GM23248 (cell line): ENCODE data around the gene CCT2.

ENCODE experiments used
- EZH2 ChIP-seq: fragments of 200-600 bp; sonication (generic); IDR thresholded peaks from 2 replicates; pipeline ENCODE4 v1.6.1; 2018; ENCODE audit warnings: antibody characterized with exemption, mild to moderate bottlenecking; ENCODE audit not compliant: insufficient read depth, poor library complexity, severe bottlenecking
- EZH2phosphoT487 ChIP-seq: fragments of 200-600 bp; sonication (generic); IDR thresholded peaks from 2 replicates; pipeline ENCODE4 v1.6.1; 2018; ENCODE audit warnings: antibody characterized with exemption, moderate library complexity, mild to moderate bottlenecking, low read depth; ENCODE audit not compliant: insufficient read depth

DNA sequence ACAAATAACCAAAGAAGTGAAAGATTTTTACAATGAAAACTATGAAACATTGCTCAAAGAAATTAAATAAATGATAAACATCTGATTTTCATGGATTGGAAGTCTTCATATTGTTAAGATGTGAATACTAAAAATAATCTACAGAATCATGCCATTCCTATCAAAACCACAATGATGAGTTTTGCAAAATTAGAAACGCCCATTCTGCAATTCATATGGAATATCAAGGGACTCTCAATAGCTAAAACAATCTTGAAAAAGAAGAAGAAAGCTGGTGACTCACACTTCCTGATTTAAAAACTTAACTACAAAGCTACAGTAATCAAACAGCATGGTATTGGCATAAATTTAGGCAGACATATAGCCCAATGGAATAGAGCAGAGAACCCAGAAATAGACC is 40.2 kb upstream of the CCT2 start:
- TF ChIP-seq EZH2phosphoT487 (no peak), EZH2 (no peak)
